Measurements from ENCODE around the gene SLC12A4. TPM values are rescaled to one million over a fixed set of nuclear protein-coding genes. Genes with fewer than 3 reads are reported as not detected.

SLC12A4 gene
- total and polyA plus RNA-seq, 2 experiments from 2014 or later: 19.9 to 53.0 TPM

- Histone ChIP-seq H4K20me1 (replicated peaks; ENCODE audit: insufficient read depth) (no peaks in the 10 kb centered on the region; the same call in none of the 2 replicates), H3K9me2 (ENCODE audit: insufficient read depth) (no peaks in the 10 kb centered on the region), H3K4me1 (ENCODE audit: insufficient read depth) (peaks cover 6% of the 10 kb centered on the region; the same call in 1 of the 2 replicates), H3K79me2 (replicated peaks; ENCODE audit: insufficient read depth) (no peaks in the 10 kb centered on the region), H3K4me2 (no peak overlapping the region), H3K27me3 (ENCODE audit: insufficient read depth) (no peaks in the 10 kb centered on the region), H3F3A (replicated peaks; ENCODE audit: low read depth) (0 out of 2 replicates have a peak, but pooled peaks cover 6% of the 10 kb centered on the region), H3K36me3 (ENCODE audit: insufficient read depth) (no peaks in the 10 kb centered on the region), H2AFZ (no peak overlapping the region), H3K27ac (ENCODE audit: low read depth) (no peak overlapping the region), H3K4me3 (no peak overlapping the region)
- Mint-ChIP-seq H3K4me3 (no peak overlapping the region), H3K4me1 (peaks cover 13% of the 10 kb centered on the region), H3K36me3 (ENCODE audit: low read depth) (peaks cover 7% of the 10 kb centered on the region; the same call in 1 of the 3 replicates), H3K27ac (peak overlapping the region; percentile 82; the same call in 1 of the 2 replicates), H3K9me3 (no peaks in the 10 kb centered on the region), H3K27me3 (ENCODE audit: insufficient read depth, low read depth, poor library complexity) (peaks cover 14% of the 10 kb centered on the region)
- TF ChIP-seq ZNF114 (CRISPR knock-in tag; IDR thresholded peaks at IDR 0.05) (no peak), ZNF331 (CRISPR knock-in tag; IDR thresholded peaks at IDR 0.05; ENCODE audit: low read depth) (no peak), EZH2phosphoT487 (IDR thresholded peaks at IDR 0.05; ENCODE audit: unreplicated experiment) (no peak), CREB1 (CRISPR knock-in tag; IDR thresholded peaks at IDR 0.05; ENCODE audit: low read depth) (no peak)
- TF ChIP-seq, protein P1, sequence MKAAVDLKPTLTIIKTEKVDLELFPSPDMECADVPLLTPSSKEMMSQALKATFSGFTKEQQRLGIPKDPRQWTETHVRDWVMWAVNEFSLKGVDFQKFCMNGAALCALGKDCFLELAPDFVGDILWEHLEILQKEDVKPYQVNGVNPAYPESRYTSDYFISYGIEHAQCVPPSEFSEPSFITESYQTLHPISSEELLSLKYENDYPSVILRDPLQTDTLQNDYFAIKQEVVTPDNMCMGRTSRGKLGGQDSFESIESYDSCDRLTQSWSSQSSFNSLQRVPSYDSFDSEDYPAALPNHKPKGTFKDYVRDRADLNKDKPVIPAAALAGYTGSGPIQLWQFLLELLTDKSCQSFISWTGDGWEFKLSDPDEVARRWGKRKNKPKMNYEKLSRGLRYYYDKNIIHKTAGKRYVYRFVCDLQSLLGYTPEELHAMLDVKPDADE (IDR thresholded peaks at IDR 0.05): no peak
- ATAC-seq: no peak
- no peak for DNase-seq (ENCODE audit: low spot score)
These were observed 40.3 kb downstream of the SLC12A4 start for GRCh38 chr16:67928147-67928546.

GRCh38 chr16:67927131-67927941 is 41.1 kb downstream of the SLC12A4 start:
- Mint-ChIP-seq H3K4me3 (no peak overlapping the region), H3K27me3 (ENCODE audit: insufficient read depth, low read depth, poor library complexity) (peaks cover 14% of the 10 kb centered on the region), H3K9me3 (no peaks in the 10 kb centered on the region), H3K36me3 (ENCODE audit: low read depth) (peaks cover 5% of the 10 kb centered on the region; the same call in 1 of the 3 replicates), H3K4me1 (peaks cover 13% of the 10 kb centered on the region), H3K27ac (no peak overlapping the region)
- Histone ChIP-seq H3K4me3 (no peak overlapping the region), H3K79me2 (replicated peaks; ENCODE audit: insufficient read depth) (no peaks in the 10 kb centered on the region), H3K36me3 (ENCODE audit: insufficient read depth) (no peaks in the 10 kb centered on the region), H3K27ac (ENCODE audit: low read depth) (no peak overlapping the region), H3K27me3 (ENCODE audit: insufficient read depth) (no peaks in the 10 kb centered on the region), H3K4me2 (no peak overlapping the region), H4K20me1 (replicated peaks; ENCODE audit: insufficient read depth) (no peaks in the 10 kb centered on the region; the same call in none of the 2 replicates), H3K9me2 (ENCODE audit: insufficient read depth) (no peaks in the 10 kb centered on the region), H3K4me1 (ENCODE audit: insufficient read depth) (peaks cover 6% of the 10 kb centered on the region; the same call in 1 of the 2 replicates), H3F3A (replicated peaks; ENCODE audit: low read depth) (0 out of 2 replicates have a peak, but pooled peaks cover 6% of the 10 kb centered on the region), H2AFZ (no peak overlapping the region)
- TF ChIP-seq ZNF114 (CRISPR knock-in tag; IDR thresholded peaks at IDR 0.05) (no peak), POLR2AphosphoS5 (IDR thresholded peaks at IDR 0.05; ENCODE audit: low read depth) (no peak)
- DNase-seq (ENCODE audit: low spot score) (no peak), ATAC-seq (no peak)

- no peak overlapping the region; the same call in 2 of the 3 replicates for H3K4me3 Mint-ChIP-seq
- TF ChIP-seq CTCF (conservative IDR thresholded peaks at IDR 0.05; ENCODE audit: low read depth in 2 of 2) (peak in 1 of 2 experiments; percentile 22; a peak in 1 of 4 replicates), JUNB (IDR thresholded peaks at IDR 0.05; ENCODE audit: unreplicated experiment) (no peak), ZNF114 (CRISPR knock-in tag; IDR thresholded peaks at IDR 0.05) (no peak)
- TF ChIP-seq, protein P2, sequence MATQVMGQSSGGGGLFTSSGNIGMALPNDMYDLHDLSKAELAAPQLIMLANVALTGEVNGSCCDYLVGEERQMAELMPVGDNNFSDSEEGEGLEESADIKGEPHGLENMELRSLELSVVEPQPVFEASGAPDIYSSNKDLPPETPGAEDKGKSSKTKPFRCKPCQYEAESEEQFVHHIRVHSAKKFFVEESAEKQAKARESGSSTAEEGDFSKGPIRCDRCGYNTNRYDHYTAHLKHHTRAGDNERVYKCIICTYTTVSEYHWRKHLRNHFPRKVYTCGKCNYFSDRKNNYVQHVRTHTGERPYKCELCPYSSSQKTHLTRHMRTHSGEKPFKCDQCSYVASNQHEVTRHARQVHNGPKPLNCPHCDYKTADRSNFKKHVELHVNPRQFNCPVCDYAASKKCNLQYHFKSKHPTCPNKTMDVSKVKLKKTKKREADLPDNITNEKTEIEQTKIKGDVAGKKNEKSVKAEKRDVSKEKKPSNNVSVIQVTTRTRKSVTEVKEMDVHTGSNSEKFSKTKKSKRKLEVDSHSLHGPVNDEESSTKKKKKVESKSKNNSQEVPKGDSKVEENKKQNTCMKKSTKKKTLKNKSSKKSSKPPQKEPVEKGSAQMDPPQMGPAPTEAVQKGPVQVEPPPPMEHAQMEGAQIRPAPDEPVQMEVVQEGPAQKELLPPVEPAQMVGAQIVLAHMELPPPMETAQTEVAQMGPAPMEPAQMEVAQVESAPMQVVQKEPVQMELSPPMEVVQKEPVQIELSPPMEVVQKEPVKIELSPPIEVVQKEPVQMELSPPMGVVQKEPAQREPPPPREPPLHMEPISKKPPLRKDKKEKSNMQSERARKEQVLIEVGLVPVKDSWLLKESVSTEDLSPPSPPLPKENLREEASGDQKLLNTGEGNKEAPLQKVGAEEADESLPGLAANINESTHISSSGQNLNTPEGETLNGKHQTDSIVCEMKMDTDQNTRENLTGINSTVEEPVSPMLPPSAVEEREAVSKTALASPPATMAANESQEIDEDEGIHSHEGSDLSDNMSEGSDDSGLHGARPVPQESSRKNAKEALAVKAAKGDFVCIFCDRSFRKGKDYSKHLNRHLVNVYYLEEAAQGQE (IDR thresholded peaks at IDR 0.05; ENCODE audit: unreplicated experiment): no peak
These were observed 42.2 kb downstream of the SLC12A4 start for GRCh38 chr16:67926181-67926750.

More at GRCh38 chr16:67926181-67926750, 42.2 kb downstream of the SLC12A4 start:
- peak; percentile 74 for DNase-seq (ENCODE audit: low spot score)
- peaks cover 10% of the 10 kb centered on the region for H3K27me3 Mint-ChIP-seq (ENCODE audit: insufficient read depth, low read depth, poor library complexity)
- H3K36me3 Mint-ChIP-seq (ENCODE audit: low read depth): no peaks in the 10 kb centered on the region
- peak overlapping the region; percentile 55; the same call in 1 of the 2 replicates for H3K27ac ChIP-seq (ENCODE audit: low read depth)
- H4K20me1 ChIP-seq (replicated peaks; ENCODE audit: insufficient read depth): no peaks in the 10 kb centered on the region; the same call in 1 of the 2 replicates
- H3K36me3 ChIP-seq (ENCODE audit: insufficient read depth): no peaks in the 10 kb centered on the region
- no peaks in the 10 kb centered on the region for H3K79me2 ChIP-seq (replicated peaks; ENCODE audit: insufficient read depth)
- peak overlapping the region; percentile 85 for H3K27ac Mint-ChIP-seq
- no peaks in the 10 kb centered on the region for H3K9me3 Mint-ChIP-seq
- no peaks in the 10 kb centered on the region for H3K9me2 ChIP-seq (ENCODE audit: insufficient read depth)
- H3K4me3 ChIP-seq: no peak overlapping the region
- no peaks in the 10 kb centered on the region for H3K27me3 ChIP-seq (ENCODE audit: insufficient read depth)
- H3F3A ChIP-seq (replicated peaks; ENCODE audit: low read depth): 0 out of 2 replicates have a peak, but pooled peaks cover 6% of the 10 kb centered on the region
- H3K4me2 ChIP-seq: no peak overlapping the region
- H3K4me1 ChIP-seq (ENCODE audit: insufficient read depth): peaks cover 6% of the 10 kb centered on the region; the same call in 1 of the 2 replicates
- no peak overlapping the region for H2AFZ ChIP-seq
- H3K4me1 Mint-ChIP-seq: peaks cover 19% of the 10 kb centered on the region
- ATAC-seq: peak; percentile 64
